22Rv1 (cell line): Measurements from ENCODE around the gene ARHGAP9.

ENCODE experiments used
- CTCF ChIP-seq: fragments of 450-650 bp; IDR thresholded peaks from 2 replicates; pipeline ENCODE4 v1.5.1; 2017; ENCODE audit warnings: mild to moderate bottlenecking
- ZFX ChIP-seq: fragments of 450-650 bp; IDR thresholded peaks from 2 replicates; pipeline ENCODE4 v1.6.1; 2017; ENCODE audit warnings: antibody characterized with exemption, borderline replicate concordance

DNA sequence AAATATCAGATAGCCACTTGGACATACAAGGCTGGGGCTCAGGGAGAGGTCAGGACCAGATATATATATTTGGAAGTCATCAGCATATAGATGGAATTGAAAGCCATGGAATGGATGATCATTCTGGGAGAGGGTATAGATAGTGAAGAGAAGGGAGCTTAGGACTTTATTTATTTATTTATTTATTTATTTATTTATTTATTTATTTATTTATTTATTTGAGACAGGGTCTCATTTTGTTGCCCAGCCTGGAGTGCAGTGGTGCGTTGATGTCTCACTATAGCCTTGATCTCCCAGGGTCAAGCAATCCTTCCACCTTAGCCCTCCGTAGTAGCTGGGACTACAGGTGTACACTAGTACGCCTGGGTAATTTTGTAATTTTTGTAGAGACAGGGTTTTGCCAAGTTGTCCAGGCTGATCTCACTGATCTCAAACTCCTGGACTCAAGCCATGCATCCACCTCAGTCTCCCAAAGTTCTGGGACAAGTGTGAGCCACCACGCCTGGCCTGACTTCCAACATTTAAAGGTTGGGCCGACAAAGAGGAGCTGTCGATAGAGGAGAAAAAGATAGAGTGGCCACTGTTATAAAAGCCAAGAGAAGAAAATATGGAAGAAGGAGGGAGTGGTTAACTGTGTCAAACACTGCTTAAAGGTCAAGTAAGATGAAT is 33.2 kb downstream of the ARHGAP9 start:
- no peak for TF ChIP-seq CTCF
- TF ChIP-seq ZFX, result no peak
